HT1080 (cell line): ENCODE results near the gene MPZL1. TPM values are rescaled to one million over a fixed set of nuclear protein-coding genes. Genes with fewer than 3 reads are reported as not detected.

Source experiments
- total RNA-seq: library from RNA; depleted of rRNA; stranded (reverse); fragments of >200 nt; shearing (Covaris generic); gene quantifications from 2 replicates; pipeline ENCODE4 v1.2.3, GENCODE V29; 2014; rRNA removed

Gene MPZL1
- total RNA-seq, 1 experiment from 2014 or later: 70.0 TPM

Other genes with a start within 250 kb of the MPZL1 start
- 0.18 TPM in 1 of 2 replicates, not detected in the other for gene CD247, start 203.5 kb upstream of the MPZL1 start, total RNA-seq
- gene CREG1, start 168.2 kb upstream of the MPZL1 start, total RNA-seq: 30.3 and 31.9 TPM in 2 replicates
- not detected in 2 replicates for gene RCSD1, start 91.8 kb upstream of the MPZL1 start, total RNA-seq
- gene ADCY10, start 192.2 kb downstream of the MPZL1 start, total RNA-seq: not detected in 2 replicates
- gene DCAF6, start 214.7 kb downstream of the MPZL1 start, total RNA-seq: 33.5 and 39.5 TPM in 2 replicates
- gene MPC2, start 215.1 kb downstream of the MPZL1 start, total RNA-seq: 35.8 and 46.0 TPM in 2 replicates